ENCODE data around the gene CIAO2B.
"Not testable (repeated sequence)": the region's sequence is repeated elsewhere in the genome, so short reads cannot be mapped to it uniquely, and the experiment has no call there.

CIAO2B gene

GRCh38 chr16:66900721-66901441 is 33.3 kb downstream of the CIAO2B start:
- no peak for DNase-seq (ENCODE audit: insufficient read length, low spot score)
- no peak for FAIRE-seq
- TF ChIP-seq, protein P1, sequence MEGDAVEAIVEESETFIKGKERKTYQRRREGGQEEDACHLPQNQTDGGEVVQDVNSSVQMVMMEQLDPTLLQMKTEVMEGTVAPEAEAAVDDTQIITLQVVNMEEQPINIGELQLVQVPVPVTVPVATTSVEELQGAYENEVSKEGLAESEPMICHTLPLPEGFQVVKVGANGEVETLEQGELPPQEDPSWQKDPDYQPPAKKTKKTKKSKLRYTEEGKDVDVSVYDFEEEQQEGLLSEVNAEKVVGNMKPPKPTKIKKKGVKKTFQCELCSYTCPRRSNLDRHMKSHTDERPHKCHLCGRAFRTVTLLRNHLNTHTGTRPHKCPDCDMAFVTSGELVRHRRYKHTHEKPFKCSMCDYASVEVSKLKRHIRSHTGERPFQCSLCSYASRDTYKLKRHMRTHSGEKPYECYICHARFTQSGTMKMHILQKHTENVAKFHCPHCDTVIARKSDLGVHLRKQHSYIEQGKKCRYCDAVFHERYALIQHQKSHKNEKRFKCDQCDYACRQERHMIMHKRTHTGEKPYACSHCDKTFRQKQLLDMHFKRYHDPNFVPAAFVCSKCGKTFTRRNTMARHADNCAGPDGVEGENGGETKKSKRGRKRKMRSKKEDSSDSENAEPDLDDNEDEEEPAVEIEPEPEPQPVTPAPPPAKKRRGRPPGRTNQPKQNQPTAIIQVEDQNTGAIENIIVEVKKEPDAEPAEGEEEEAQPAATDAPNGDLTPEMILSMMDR (IDR thresholded peaks at IDR 0.05; ENCODE audit: insufficient read depth, missing control alignments), result no peak

DNA sequence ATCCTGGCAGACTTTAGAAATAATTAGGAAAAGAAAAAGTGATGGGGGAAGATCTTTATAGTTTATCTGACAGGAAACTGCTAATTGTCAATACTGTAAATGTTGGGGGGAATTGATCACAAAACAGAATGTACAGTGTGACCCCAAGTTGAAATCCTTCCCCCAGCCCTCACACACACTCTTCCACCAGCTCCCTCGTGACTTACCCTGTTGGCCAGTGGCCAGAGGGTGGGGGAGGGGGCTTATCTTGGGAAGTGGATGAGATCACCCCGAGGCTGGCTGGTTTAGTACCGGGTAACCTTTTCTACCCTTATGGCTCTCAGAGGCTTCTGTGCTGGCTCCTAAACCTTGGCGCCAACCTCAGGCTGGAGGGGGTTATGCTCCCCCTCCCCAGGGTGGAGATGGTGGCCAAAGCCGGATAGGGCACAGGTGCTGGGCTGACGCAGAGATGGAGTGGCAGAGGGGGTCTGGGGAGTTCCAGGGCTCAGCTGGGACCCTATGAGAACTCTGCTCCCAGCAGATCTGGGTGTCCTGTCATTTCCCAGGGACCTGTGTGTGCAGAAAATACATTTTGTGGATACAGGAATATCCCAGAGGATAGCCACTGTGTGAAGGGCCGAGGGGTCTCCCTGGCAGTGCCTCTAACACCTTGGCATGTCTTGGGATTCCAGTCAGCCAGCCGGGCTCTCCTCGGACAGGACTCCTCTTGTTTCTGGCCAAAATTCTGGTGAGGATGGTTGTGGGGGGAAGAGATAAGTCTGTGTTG is 34.1 kb downstream of the CIAO2B start:
- DNase-seq (ENCODE audit: insufficient read length, low spot score) (no peak), FAIRE-seq (no peak)

GRCh38 chr16:66899310-66899944 is 34.8 kb downstream of the CIAO2B start:
- no peak for FAIRE-seq
- TF ChIP-seq, protein P1 (IDR thresholded peaks at IDR 0.05; ENCODE audit: insufficient read depth, missing control alignments), result no peak
- DNase-seq (ENCODE audit: insufficient read length, low spot score), result no peak

More for the DNA sequence above, 34.1 kb downstream of the CIAO2B start:
- TF ChIP-seq, protein P1 (IDR thresholded peaks at IDR 0.05; ENCODE audit: insufficient read depth, missing control alignments), result no peak

GRCh38 chr16:66898933-66899309 is 35.3 kb downstream of the CIAO2B start:
- TF ChIP-seq, protein P1 (IDR thresholded peaks at IDR 0.05; ENCODE audit: insufficient read depth, missing control alignments), result no peak
- no peak for FAIRE-seq
- DNase-seq (ENCODE audit: insufficient read length, low spot score), result no peak

- no peak for FAIRE-seq
- DNase-seq (ENCODE audit: insufficient read length, low spot score), result no peak
- TF ChIP-seq, protein P1 (IDR thresholded peaks at IDR 0.05; ENCODE audit: insufficient read depth, missing control alignments), result no peak
Observed at GRCh38 chr16:66898207-66898606, 36.0 kb downstream of the CIAO2B start.

GRCh38 chr16:66896682-66897081 is 37.5 kb downstream of the CIAO2B start:
- FAIRE-seq; DNase-seq (ENCODE audit: insufficient read length, low spot score): not testable (repeated sequence)

DNA sequence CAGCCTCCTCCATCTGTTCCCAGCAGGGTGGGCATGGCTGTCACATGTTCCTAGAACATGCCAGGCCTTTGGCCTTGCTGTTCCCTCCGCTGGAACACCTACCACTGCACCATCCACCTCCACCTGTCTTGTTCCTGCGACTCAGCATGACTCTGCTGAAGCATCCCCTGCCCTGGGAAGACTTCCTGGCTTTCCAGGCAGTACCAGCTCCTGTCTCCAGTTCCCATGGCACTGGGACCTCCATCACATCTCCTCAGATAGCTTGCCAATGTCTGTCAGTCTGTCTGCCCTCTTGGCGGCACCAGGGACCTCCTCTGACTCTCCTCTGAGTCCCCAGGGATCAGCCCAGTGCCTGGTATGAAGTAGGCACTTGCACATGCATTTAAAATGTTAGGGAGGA is 38.2 kb downstream of the CIAO2B start:
- FAIRE-seq (no peak), DNase-seq (ENCODE audit: insufficient read length, low spot score) (no peak)
- TF ChIP-seq, protein P1 (IDR thresholded peaks at IDR 0.05; ENCODE audit: insufficient read depth, missing control alignments), result no peak

Data from D721Med (cell line).